ENCODE measurements around the gene KLK7.

Gene KLK7

GRCh38 chr19:51027126-51027806 is 43.5 kb upstream of the KLK7 start:
- Histone ChIP-seq H3K9me3 (no peaks in the 10 kb centered on the region; the same call in 1 of the 2 replicates), H3K36me3 (no peaks in the 10 kb centered on the region), H3K4me3 (ENCODE audit: low read depth, low read length) (no peak overlapping the region), H3K27me3 (peaks cover 57% of the 10 kb centered on the region), H3K4me1 (no peaks in the 10 kb centered on the region)
- DNase-seq, result no peak
- TF ChIP-seq CTCF (IDR thresholded peaks at IDR 0.05; ENCODE audit: low read depth, low read length), result no peak

DNA sequence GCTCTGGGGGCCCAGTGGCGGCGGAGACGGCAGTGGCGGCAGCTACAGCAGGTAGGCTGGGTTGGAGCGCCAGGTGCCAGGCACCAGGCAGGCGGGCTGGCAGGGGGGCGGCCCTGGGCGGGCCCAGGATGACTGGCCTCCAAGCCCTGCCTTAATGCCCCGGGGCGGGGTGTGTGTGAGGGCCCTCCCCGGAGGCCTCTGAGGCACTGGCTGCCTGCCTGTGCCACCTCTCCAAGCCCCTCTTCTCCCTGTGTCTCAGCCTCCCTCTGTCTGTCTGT is 42.8 kb upstream of the KLK7 start, which contains the start of gene KLK11:
Gene KLK11, minus strand, starts transcription at position 63 of the 278 bp plus-strand sequence. CDS start 985 bp downstream, outside the sequence.
- Histone ChIP-seq H3K9me3 (no peaks in the 10 kb centered on the region; the same call in 1 of the 2 replicates), H3K4me1 (no peaks in the 10 kb centered on the region), H3K36me3 (no peaks in the 10 kb centered on the region), H3K4me3 (ENCODE audit: low read depth, low read length) (no peak within 1 kb of the TSS), H3K27me3 (peaks cover 62% of the 10 kb centered on the region)
- no peak for DNase-seq
- TF ChIP-seq CTCF (IDR thresholded peaks at IDR 0.05; ENCODE audit: low read depth, low read length), result no peak

- Histone ChIP-seq H3K9me3 (no peaks in the 10 kb centered on the region; the same call in 1 of the 2 replicates), H3K27me3 (peaks cover 66% of the 10 kb centered on the region), H3K36me3 (no peaks in the 10 kb centered on the region), H3K4me3 (ENCODE audit: low read depth, low read length) (no peak overlapping the region), H3K4me1 (no peaks in the 10 kb centered on the region)
- TF ChIP-seq CTCF (IDR thresholded peaks at IDR 0.05; ENCODE audit: low read depth, low read length), result no peak
- DNase-seq, result no peak
These were observed 42.3 kb upstream of the KLK7 start for GRCh38 chr19:51025809-51026553.

DNA sequence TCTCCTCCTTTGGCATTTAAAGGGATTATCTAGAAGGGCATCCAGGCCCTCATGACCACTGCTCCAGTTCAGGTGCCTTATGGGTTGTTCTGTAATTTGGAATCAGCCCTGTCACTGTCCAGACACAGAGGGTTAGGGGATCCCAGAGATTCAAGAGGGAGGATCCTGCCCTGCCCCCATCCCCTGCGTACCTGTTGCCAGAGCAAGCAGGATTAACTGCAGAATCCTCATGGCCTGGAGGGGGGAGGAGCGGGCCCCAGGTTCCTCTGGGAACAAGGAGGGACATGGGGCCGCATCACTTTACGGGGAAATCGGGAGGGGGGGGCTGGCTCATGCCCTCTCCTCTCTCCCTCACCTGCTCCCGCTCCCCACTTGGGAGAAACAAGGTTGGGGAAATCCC is 41.7 kb upstream of the KLK7 start:
- TF ChIP-seq CTCF (IDR thresholded peaks at IDR 0.05; ENCODE audit: low read depth, low read length), result no peak
- Histone ChIP-seq H3K36me3 (no peaks in the 10 kb centered on the region), H3K4me1 (no peaks in the 10 kb centered on the region), H3K27me3 (peaks cover 68% of the 10 kb centered on the region), H3K9me3 (no peaks in the 10 kb centered on the region; the same call in 1 of the 2 replicates), H3K4me3 (ENCODE audit: low read depth, low read length) (no peak overlapping the region)
- no peak for DNase-seq

DNA sequence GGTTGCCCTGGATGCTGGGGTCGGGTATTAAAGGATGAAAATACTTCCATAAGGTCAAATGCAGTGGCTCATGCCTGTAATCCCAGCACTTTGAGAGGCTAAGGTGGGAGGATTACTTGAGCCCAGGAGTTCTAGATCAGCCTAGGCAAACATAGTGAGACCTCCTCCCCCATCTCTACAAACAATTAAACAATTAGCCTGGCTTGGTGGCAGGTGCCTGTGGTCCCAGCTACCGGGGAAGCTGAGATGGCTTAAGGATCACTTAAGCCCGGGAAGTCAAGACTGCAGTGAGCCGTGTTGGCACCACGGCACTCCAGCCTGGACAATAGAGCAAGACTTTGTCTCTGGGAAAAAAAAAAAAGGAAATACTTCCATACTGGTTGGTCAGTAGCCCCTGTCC is 41.2 kb upstream of the KLK7 start:
- no peaks in the 10 kb centered on the region for H3K36me3 ChIP-seq
- DNase-seq, result no peak
- H3K4me1 ChIP-seq, result no peaks in the 10 kb centered on the region
- H3K4me3 ChIP-seq (ENCODE audit: low read depth, low read length), result no peak overlapping the region
- no peak for TF ChIP-seq CTCF (IDR thresholded peaks at IDR 0.05; ENCODE audit: low read depth, low read length)
- no peaks in the 10 kb centered on the region; the same call in 1 of the 2 replicates for H3K9me3 ChIP-seq
- H3K27me3 ChIP-seq, result peaks cover 73% of the 10 kb centered on the region

GRCh38 chr19:51023946-51024345 is 40.2 kb upstream of the KLK7 start:
- TF ChIP-seq CTCF (IDR thresholded peaks at IDR 0.05; ENCODE audit: low read depth, low read length), result no peak

More at GRCh38 chr19:51023946-51024345, 40.2 kb upstream of the KLK7 start:
- H3K36me3 ChIP-seq, result no peaks in the 10 kb centered on the region
- H3K27me3 ChIP-seq, result peaks cover 80% of the 10 kb centered on the region
- H3K4me1 ChIP-seq, result no peaks in the 10 kb centered on the region
- H3K9me3 ChIP-seq, result no peaks in the 10 kb centered on the region
- DNase-seq, result no peak
- H3K4me3 ChIP-seq (ENCODE audit: low read depth, low read length), result no peak overlapping the region

All from BE2C (cell line).